ENCODE results near the gene TTLL13.

DNA sequence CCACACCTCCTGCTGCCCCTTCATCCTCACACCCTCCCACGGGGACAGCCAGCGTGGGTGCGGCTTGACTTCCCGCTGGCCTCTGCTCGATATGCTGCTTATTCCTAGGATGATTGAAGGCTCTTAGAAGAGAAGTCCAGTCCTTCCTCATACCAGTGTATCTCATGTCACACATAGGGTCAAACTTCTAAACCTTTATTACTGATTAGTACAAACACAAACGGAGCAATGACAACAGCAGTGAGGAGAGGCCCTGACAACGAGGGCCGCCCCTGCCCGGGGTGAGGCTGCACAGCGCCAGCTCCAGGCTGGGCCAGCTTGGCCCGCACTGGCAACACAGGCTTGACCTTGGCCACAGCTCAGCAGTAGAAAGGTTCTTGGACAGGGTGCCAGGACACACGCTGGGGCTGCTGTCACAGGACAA, 19.3 kb upstream of the TTLL13 start:
- TF ChIP-seq, protein P1, sequence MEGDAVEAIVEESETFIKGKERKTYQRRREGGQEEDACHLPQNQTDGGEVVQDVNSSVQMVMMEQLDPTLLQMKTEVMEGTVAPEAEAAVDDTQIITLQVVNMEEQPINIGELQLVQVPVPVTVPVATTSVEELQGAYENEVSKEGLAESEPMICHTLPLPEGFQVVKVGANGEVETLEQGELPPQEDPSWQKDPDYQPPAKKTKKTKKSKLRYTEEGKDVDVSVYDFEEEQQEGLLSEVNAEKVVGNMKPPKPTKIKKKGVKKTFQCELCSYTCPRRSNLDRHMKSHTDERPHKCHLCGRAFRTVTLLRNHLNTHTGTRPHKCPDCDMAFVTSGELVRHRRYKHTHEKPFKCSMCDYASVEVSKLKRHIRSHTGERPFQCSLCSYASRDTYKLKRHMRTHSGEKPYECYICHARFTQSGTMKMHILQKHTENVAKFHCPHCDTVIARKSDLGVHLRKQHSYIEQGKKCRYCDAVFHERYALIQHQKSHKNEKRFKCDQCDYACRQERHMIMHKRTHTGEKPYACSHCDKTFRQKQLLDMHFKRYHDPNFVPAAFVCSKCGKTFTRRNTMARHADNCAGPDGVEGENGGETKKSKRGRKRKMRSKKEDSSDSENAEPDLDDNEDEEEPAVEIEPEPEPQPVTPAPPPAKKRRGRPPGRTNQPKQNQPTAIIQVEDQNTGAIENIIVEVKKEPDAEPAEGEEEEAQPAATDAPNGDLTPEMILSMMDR (IDR thresholded peaks at IDR 0.05) = no peak
- TF ChIP-seq POLR2A (IDR thresholded peaks at IDR 0.05) = no peak

Data from lower leg skin (tissue), 3 donors.